HG03469 (cell line): ENCODE data around the gene KIF9.
"Not testable (repeated sequence)": the region's sequence is repeated elsewhere in the genome, so short reads cannot be mapped to it uniquely, and the experiment has no call there.

Source experiments
- ATAC-seq: cut with Tn5 transposase; IDR thresholded peaks from one replicate; pipeline ENCODE4 v1.9.1; 2021; ENCODE audit warnings: mild to moderate bottlenecking, moderate library complexity, moderate number of reproducible peaks; ENCODE audit not compliant: unreplicated experiment

The KIF9 gene

GRCh38 chr3:47295322-47295721, 12.7 kb upstream of the KIF9 start:
- ATAC-seq, result no peak

- ATAC-seq, result no peak
These were observed 11.8 kb upstream of the KIF9 start for GRCh38 chr3:47294392-47294791.

GRCh38 chr3:47293822-47294221, 11.2 kb upstream of the KIF9 start:
- ATAC-seq, result no peak

- not testable (repeated sequence) for ATAC-seq
These were observed 9.3 kb upstream of the KIF9 start for GRCh38 chr3:47291754-47292420.

GRCh38 chr3:47291158-47291753, 8.7 kb upstream of the KIF9 start:
- ATAC-seq, result no peak

GRCh38 chr3:47288966-47289910, 6.6 kb upstream of the KIF9 start:
- no peak for ATAC-seq

- no peak for ATAC-seq
These were observed 1.2 kb upstream of the KIF9 start for GRCh38 chr3:47283591-47284364.

GRCh38 chr3:47283193-47283537, 566 bp upstream of the KIF9 start:
- no peak for ATAC-seq

GRCh38 chr3:47280519-47280918, 2.1 kb downstream of the KIF9 start:
- no peak for ATAC-seq

- ATAC-seq, result no peak
These were observed 6.0 kb downstream of the KIF9 start for GRCh38 chr3:47276558-47276957.

- ATAC-seq, result no peak
These were observed 7.9 kb downstream of the KIF9 start for GRCh38 chr3:47274652-47275051.

- no peak for ATAC-seq
These were observed 9.0 kb downstream of the KIF9 start for GRCh38 chr3:47273564-47273963.

- no peak for ATAC-seq
These were observed 12.1 kb downstream of the KIF9 start for GRCh38 chr3:47270526-47270925.

- ATAC-seq, result no peak
These were observed 15.1 kb downstream of the KIF9 start for GRCh38 chr3:47267490-47267824.

- no peak for ATAC-seq
These were observed 15.7 kb downstream of the KIF9 start for GRCh38 chr3:47266709-47267489.

- ATAC-seq, result no peak
These were observed 16.7 kb downstream of the KIF9 start for GRCh38 chr3:47265725-47266428.

GRCh38 chr3:47265008-47265407, 17.6 kb downstream of the KIF9 start:
- ATAC-seq, result no peak

GRCh38 chr3:47261301-47261700, 21.3 kb downstream of the KIF9 start:
- no peak for ATAC-seq

GRCh38 chr3:47260605-47261004, 22.0 kb downstream of the KIF9 start:
- ATAC-seq, result no peak

GRCh38 chr3:47259114-47259513, 23.5 kb downstream of the KIF9 start:
- no peak for ATAC-seq
